OCI-M1 (cell line): Measurements from ENCODE around the gene TRMT61A.

Experiments
- DNase-seq: peaks from one replicate; lab custom pipeline; 2025; lab: John Stamatoyannopoulos, UW

The TRMT61A gene

GRCh38 chr14:103535891-103536565 is 7.0 kb downstream of the TRMT61A start:
- no peak for DNase-seq

- DNase-seq, result no peak
These were observed 7.7 kb downstream of the TRMT61A start for GRCh38 chr14:103536693-103537092.

GRCh38 chr14:103537175-103537990 is 8.4 kb downstream of the TRMT61A start:
- DNase-seq, result no peak

- DNase-seq, result no peak
These were observed 9.5 kb downstream of the TRMT61A start for GRCh38 chr14:103538291-103539055.

DNA sequence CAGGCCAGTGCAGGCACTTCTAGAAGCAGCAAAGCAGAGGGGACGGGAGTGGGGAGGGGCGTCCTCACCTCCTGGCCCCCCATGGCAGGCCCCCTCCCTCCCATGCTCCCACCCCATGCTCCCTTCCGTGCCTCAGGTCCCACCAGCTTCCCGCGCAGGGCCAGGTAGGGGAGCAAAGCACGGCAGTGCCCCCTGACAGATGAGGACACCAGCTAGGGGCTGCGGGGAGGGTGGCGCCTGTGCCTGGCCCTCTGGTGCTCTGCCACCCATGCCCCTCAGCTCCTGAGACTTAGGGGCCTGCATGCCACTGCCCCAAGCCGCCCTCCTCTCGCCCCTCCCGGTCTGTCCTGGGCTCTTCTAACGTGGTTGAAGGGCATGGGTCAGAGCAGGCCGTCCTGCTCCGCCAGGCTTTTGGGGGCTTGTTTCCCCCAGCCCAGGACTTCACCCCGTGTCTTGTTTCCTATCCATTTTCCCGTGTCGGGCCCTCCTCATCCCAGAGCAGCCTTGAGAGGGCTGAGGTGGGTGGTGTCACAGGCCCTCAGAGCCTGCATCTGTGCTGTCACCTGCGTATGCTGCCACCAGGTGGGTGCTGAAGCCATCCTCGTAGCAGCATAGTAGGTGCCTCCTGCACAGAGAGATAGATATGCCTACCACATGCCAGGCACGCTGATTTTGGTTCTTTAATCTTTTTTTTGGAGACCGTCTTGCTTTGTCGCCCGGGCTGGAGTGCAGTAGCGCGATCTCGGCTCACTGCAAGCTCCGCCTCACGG is 10.2 kb downstream of the TRMT61A start:
- DNase-seq, result no peak

DNA sequence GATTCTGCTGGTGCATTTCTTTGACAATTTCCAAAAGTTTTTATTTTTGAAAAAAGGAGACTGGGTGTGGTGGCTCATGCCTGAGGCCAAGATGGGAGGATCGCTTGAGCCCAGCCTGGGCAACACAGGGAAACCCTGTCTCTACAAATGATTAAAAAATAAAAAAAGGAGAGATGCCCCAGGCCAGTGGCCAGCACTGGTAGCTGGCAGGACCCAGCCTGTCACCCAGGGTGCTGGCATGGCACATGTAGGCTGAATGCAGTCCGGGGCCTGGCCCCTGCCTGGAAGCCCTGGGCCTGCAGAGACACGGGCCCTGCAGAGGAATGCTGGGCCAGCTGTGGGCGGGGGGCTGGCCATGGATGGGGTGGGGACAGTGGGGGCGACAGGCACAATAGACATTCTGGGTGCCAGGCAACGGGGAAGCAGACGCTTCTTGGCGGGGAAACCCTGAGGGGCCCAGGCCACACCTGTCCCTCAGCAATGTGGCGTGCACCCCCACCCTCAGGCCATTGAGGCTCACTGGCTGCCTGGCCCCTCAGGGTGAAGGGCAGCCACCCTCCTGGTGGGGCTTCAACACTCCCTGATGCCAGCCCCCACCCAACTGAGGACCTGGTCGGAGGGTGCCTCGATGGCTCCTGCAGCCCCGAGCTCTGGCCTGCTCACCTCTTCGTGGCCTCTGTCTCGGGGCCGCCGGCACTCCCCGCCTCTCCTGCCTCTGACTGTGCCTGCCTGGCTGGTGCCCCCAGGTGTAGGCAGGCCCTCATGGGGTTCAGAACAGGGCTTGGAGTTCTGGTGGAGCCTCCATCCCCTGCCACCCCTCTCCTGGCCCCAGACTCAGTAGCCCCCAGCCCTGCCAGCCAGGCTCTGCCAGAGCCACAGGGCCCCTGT is 12.1 kb downstream of the TRMT61A start:
- DNase-seq, result no peak

DNA sequence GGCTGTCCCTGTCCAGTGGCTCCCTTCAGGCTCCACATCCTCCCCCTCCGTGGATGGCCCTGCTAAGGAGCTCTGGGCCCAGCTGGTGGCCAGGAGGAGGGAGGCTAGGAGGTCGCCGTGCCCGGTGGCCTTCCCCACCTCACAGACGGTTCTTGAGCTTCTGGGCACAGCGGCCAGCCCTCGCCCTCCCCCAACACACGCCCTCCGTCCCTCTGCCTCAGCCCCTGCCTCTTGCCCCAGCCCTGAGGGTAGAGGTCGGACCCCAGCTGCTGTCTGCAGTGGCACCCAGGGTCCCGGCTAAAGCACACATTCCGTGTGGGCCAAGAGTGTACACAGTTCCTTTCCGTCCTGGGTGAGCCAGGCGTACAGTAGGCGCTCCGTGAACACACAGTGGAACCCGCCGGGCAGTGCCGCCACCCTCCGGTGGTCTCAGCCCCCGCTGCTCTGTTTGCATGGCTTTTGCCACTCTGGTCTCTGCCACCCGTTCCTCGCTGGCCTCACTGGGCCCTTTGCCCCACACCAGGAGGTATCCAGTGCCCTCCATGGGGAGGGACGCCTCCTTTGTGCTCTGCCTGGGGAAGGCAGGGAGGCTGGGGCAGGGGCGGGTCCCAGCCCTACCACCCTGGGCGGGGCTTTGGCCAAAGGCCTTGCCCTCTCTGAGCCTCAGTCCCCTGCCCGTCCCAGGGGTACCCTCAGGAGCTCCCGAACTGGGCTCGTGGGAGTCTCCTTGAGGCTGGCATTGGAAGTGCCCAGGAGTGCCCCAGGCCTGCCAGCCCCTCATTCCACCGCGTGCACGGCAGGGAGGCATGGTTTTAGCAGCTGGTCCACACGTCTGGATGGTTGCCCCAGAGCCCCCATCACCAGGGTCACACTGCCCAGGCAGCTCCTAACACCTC is 13.0 kb downstream of the TRMT61A start:
- no peak for DNase-seq

GRCh38 chr14:103542605-103543088 is 13.7 kb downstream of the TRMT61A start:
- no peak for DNase-seq

- DNase-seq, result no peak
These were observed 14.1 kb downstream of the TRMT61A start for GRCh38 chr14:103543140-103543539.

- DNase-seq, result no peak
These were observed 14.9 kb downstream of the TRMT61A start for GRCh38 chr14:103543721-103544387.

DNA sequence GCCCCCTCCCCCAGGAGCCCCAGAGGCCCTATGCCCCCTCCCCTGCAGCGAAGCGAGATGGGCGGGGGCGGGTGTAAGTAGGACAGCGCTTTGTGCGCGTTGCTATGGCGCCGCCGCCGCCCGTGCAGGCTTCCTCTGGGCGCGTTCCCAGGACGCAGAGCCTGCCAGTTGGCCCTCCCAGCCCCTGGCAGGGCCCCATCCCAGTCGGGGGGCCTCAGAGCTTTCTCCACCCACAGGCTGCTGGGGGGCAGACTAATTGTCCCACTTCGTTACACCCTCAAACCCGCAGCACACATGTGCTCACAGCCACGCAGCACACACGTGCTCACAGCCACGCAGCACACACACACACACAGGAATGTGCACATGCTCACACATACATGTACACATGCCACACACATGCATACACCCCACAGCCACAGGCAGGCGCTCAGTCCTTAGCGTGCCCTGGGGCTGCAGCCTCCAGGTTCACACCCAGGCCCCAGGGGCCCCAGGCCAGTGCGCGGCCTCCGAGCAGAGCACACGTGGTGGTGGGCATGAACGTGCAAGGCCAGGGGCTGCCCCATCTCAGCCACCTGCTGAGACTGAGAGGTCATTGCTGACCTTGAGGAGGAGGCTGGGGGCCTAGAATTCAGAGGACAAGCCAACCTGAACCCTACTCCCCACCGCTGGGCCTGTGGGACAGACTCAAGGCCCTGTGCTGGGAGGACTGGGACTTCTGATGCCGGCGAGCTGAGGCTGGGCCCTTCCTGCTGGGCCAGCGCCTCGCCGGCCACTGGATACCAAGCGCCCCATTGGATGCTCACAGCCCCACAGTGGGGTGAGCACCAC is 15.6 kb downstream of the TRMT61A start:
- DNase-seq, result no peak

DNA sequence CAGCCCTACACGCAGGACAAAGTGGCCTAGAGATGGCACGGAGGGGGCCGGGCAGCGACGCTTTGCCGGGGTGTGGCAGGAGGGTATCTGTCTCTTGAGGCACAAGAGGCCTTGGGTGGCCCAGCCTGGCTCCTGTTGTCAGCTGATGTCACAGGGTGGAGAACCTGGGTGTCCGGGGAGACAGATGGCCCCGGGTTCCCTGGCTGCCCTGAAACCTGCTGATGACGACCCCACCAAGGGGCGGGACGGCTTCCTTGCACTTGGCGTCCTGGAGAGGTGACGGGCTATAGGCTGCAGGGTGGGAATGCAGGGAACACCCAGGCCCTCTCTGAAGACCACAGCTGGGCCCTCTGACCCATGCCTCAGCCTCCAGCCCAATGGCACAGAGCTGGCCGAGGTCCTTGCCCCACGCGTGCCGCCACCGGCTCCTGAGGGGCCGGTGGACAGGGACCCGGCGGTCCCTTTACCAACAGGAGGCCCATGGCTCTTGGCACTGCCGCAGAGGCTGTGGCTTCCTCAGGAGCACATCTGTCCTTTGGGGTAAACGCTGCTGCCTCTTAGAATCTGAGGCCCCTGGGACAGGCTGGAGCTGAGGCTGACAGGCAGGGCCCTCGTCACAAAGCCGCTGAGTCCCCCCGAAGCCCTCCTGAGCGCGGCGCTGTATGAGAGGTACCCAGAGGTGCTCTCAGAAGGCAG is 16.4 kb downstream of the TRMT61A start:
- DNase-seq, result no peak

GRCh38 chr14:103545915-103546651 is 17.1 kb downstream of the TRMT61A start:
- no peak for DNase-seq

DNA sequence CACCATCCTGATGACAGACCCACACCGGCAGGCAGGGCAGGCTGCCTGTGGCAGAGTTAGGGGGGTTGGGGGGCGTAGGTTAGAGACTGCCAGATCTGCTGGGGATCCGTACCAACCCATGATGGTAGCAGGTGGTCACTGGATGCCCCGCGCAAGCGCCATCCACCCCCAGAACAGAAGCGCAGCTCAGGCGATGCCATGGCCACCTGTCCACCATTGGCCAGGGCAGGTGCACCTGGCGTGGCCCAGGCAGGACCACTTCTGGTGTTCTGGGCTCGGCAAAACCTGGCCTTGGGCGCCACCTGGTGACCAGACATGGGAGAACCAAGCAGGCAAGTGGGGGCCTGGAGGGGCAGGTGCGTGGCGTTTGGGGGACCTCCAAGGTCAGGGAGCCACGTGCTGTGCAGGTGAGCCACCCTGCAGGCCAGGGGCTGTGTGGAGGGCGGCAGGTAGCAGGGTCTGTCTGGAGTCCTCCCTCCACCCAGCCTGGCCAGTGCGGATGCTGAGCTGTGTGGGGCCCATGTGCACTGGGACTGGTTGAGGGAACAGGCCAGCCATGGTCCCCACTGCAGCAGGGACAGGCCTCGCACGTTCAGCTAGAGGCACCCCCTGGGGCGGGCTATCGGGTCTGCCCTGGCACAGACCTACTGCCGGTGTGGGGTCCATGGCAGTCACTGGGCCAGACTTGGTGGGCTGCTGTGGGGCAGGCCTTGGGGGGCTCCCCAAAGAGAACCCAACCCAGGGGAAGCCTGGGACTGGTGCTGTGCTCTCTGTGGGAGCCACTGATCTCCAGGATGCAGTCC is 17.9 kb downstream of the TRMT61A start:
- peak; percentile 56 for DNase-seq

DNA sequence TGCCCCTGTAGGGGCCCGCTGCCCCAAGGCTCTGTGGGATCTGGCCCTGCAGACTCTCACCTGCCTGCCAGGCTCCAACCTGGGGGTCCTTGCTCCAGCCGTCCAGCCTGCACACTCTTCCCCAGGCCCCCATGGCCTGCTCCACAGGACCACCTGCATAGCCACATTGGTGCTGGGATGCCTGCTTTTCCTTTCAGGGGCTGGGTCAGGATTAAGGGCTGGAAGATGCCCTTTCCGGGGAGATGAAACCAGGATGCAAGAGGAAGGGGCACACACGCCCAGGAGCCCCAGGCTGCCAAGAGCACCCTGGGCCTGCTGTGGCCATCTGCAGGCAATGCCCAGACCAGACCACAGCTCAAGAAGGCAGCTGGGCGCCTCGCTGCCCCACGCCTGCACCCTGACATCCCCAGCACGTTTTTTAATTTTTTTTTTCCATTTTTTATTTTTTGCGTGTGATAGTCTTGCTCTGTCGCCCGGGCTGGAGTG is 18.5 kb downstream of the TRMT61A start:
- DNase-seq, result no peak

GRCh38 chr14:103547941-103548462 is 19.0 kb downstream of the TRMT61A start:
- DNase-seq, result no peak
